ENCODE results near the gene STRBP. TPM values are rescaled to one million over a fixed set of nuclear protein-coding genes. Genes with fewer than 3 reads are reported as not detected.

STRBP gene
- total RNA-seq, 1 donor from 2014 or later, result 11.3 TPM

GRCh38 chr9:123127512-123128075 is 140.8 kb downstream of the STRBP start:
- no peak for DNase-seq

- no peak for DNase-seq
Measured at GRCh38 chr9:123121457-123121856, 146.9 kb downstream of the STRBP start.

DNA sequence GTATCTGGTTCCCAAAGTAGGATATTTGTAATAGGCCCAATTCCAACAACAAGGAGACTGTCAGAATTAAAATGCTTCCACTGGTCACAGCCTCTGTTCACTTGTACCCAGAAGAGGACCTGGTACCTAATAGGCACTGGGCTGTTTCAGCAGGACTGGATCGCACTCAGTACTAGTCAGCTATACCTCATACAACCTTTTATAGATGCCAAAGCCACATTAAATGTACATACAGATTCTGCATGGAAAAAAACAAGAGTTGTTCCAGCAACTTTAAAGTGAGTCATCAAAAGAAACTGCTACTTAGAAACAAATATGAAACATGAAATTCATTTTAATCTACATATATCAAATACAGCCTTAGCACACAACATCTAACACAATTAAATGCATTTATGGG is 147.4 kb downstream of the STRBP start:
- DNase-seq, result no peak

DNA sequence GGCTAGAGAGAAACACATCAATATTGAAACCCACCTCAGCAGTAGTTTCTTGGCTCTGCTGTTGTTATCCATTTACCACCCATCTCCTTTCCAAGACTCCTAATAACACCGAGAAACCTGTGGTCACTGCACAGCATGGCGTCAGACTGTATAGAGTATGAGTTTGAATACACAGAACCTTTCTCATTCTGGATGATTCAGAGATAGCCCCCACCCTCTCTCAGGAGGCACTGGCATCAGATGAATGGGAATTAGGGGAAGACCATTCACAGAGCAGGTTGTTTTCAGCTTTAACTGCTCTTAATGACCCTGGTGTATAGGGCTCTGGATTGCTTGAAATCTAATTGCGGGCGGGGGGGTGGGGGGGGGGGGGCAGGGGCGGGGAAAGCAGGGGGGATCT is 148.3 kb downstream of the STRBP start:
- DNase-seq, result no peak

DNA sequence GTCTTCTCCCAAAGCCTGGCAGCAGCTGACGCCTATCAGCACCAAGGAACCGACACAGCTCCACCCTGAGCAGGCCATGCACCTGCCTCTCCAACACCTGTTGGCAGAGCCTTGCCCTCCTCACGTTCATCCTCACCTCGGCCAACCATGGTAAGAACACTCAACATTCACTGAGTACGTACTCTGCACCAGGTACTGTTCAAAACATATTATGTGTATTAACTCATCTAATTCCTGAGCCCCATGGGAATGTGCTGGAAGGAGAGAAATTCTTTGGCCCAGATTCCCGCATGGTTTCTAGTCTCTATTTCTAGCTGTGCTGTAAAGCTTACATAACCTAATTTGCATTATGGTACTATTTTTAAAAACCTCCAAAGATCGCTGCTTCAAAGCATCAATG is 148.8 kb downstream of the STRBP start:
- no peak for DNase-seq

GRCh38 chr9:123116036-123116435 is 152.3 kb downstream of the STRBP start:
- no peak for DNase-seq

DNA sequence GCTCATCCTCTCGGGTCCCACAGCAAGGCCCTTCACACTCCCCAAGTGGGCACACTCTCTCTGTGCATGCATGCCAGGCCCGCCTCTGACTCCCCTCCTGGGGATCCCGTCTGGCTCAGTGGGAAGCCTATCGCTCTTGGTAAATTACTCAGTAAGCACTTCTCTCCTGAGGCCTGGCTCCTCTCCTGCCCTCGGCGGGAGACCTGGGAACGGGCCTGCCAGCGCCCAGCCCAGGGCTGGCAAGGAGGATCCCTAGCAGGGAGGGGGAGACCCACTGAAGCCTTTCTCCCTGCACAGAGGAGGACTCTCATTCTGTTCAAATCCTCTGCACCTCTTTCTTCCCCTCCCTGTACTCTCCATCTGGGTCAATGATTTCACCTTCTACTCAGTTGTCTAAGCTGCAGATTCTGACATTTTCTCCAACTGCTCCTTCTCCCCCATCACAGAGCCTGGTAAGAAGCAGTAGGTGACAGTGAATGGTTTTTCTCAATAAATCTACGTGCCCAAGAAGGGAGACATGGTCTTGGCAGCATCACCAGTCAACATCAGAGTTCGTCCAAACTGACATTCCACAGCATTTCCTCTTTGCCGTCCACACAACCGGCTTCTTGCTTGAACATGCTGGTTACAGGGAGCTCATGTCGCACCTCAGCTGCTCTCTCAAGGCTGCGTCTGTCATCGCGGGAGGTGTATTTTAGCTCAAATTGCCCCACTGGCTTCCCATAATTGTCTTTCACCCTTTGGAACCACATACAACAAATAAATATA is 153.1 kb downstream of the STRBP start:
- DNase-seq, result no peak

DNA sequence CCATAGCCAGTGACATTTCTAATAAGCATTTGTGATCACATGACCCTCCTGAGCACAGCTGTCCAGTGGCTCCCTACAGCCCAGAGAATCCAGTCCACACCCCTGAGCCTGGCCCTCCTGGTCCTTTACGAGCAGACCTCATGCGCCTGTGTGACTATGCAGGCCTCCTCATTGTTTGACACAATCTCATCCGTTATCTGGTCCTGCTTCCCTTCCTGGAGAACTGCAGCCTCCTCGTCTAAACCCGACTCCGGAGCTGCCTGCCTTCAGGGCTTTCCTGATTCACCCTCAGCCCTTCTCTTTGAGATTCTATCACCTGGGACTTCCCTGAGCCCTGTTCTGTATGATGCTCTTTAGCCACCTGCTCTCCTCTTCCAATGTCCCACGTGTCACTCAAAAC is 155.2 kb downstream of the STRBP start:
- DNase-seq, result no peak

GRCh38 chr9:123112015-123112975 is 156.1 kb downstream of the STRBP start:
- no peak for DNase-seq

- no peak for DNase-seq
Measured at GRCh38 chr9:123111427-123112014, 156.9 kb downstream of the STRBP start.

DNA sequence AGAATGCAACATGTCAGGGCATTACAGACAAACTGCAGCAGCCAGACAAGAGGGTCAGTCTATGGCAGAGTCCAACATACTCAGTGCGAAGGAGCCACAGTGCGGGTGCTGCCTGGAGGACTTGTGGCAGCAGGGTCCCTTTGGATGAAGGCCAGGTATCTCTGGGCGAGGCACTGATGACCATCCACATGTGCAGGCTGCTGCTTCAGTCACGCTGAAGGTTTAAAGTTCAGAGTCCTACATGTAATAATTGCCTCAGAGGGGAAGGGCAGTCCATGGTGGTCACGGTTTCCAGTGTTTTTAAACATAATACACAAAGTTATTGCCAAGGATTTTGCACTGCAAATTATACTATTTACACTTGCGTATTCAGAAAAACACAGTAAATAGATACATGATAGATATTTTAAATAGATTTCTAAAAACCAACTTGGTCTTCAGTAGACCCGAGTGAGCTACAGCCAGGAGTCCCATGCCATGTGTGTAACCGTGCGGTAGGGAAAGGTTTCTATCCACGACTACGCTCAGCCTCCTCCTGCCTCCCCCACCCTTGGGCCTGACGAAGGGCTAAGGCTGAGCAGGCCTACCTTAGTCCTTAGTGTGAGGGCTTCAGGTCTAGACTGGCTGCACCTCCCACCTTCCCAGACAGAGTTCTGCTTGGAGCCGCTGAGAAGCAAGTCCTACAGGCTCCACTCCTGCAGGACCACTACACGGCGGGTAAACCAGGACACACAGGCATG is 158.7 kb downstream of the STRBP start:
- DNase-seq, result no peak

- no peak for DNase-seq
Measured at GRCh38 chr9:123108976-123109375, 159.4 kb downstream of the STRBP start.

DNA sequence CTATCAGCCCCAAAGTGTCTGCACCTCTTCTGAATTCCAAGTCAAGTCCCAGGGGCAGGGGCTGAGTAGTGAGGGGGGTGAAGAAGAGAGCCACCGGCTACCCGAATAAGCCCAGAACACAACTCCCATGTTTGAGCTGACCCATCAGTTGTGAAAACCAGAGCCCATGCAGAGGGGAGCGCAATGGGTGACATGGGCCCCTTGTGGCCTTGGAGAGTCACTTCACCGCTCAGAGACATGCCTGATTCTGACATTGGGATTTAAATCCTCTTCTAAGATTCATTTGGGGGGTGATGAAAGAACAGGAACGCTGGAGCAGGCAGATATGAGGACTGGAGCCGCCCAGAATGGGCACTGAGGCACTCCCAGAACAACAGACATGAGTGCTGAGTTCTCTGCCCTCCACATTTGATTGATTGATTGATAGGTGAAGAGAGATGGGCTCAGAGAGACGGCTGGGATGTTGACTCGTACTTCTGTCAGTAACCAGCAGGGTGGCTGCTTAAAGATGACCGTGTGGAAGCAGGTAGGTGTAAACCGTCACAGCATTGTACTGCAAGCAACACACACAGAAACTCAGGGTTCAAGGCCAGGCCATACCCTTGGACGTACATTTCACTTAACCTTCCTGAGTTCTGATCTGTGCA is 160.6 kb downstream of the STRBP start:
- no peak for DNase-seq

DNA sequence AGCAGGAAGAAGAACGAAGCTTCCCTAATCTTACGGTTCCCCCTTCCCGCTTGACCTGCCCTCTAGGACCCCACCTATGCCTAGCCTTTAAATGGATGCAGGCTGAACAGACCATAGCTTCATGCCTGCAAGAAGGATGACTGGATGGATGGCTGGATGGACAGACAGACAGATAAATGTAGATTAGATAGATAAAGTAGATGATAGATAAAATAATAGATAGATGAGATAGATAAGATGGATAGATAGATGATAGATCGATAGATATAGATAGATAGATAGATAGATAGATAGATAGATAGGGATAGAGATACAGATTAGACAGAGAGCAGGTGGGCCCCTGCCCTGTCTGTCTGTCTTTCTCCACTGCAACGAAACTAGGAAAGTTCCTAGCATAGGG is 162.9 kb downstream of the STRBP start:
- DNase-seq, result no peak

DNA sequence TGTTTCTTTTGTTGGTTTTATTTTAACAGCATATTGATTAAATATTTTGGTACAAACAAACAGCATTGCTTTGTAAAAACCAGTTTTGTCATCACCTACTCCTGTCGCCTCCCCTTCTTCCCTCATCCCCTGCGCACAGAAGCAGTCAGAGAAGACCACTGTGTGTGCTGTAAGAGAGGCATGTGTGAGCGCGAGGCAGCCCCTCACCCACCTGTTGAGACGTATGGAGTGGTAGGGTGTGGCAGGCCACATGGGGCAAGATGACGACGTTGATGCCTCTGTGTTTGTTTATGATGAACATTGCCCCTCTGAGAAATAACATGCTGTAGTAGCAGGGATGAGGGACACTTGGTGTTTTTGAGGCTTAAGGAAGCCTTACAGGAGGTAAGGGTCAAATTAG is 163.6 kb downstream of the STRBP start:
- DNase-seq, result no peak

- DNase-seq, result no peak
Measured at GRCh38 chr9:123102375-123103113, 165.8 kb downstream of the STRBP start.

- no peak for DNase-seq
Measured at GRCh38 chr9:123099548-123099947, 168.8 kb downstream of the STRBP start.

DNA sequence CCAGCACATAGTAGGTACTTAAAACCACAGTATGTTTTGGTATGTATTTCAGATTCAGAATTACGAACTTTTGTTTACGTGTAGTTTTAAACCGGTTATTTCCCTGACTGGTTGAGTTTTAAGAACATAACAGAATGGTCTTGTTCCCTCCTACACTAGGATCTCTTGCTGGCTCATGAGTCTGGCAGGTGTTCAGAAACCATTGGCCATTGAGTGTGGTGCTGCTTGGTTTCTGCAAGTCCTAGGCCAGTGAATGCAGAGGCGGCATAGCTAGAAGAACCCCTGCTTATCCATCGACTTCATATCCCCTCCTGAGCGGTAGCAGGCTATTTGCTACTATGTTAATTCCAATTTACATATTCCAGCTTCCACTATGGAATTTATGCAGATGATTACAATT is 169.3 kb downstream of the STRBP start:
- DNase-seq, result no peak

DNA sequence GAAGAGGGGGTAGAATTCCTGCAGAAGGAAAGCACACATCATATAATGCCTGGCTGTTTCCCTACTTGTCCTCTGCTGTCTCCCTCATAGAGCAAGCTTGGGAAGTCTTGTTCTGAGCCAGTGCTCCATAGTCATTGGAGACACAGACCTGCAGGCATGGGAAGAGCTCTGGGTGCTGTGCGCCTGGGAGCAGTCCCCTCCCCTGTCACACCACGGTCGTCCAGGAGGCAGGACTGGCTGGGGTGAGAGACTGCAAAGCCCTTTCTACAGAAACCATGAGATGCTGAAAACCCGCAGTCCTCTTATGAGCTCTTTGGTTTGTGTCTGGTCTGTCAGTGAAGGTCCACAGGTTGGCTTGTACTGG is 170.3 kb downstream of the STRBP start:
- DNase-seq, result no peak

DNA sequence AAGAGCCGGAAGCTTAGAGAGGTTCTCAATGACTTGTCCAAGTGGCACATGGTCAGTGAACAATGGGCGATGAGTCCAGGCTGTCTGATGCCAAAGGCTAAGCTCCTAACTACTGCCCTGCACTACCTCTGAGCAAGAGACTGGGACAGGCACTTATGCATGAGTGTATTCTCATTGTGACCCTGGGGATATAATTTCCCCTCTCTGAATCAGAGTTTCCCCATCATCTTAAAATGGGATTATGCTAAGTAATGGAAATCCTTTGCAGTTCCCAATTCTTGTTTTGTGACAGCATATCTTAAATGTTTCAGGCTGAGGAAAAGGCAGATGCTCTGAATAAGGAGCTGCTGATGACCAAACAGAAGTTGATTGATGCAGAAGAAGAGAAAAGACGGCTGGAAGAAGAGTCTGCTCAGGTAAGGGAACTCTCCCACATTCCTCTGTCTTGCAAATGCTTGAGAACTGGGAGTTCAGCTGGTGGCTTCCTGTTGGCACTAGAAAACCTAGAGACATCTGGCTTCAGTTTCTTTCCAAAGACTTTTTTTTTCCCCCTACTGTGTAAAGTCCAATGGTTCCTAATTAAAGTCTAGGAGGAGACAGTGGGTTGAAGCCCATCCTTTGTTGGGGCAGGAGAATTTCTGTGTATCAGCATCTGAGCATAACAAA is 170.8 kb downstream of the STRBP start:
- no peak for DNase-seq
